Naive thymus-derived CD4-positive, alpha-beta T cell (primary cell): Measurements from ENCODE around the gene PLOD2. TPM values are rescaled to one million over a fixed set of nuclear protein-coding genes. Genes with fewer than 3 reads are reported as not detected.

Source experiments
- ATAC-seq: fragments of 150-1000 bp; cut with Tn5 transposase; 2 replicates; pipeline ENCODE4 v1.10.0; 2021; ENCODE audit warnings: mild to moderate bottlenecking, moderate library complexity
- CTCF ChIA-PET: fragments of 350-600 bp; sonication (Branson Sonifier 250); formaldehyde crosslinking; loops from one replicate; lab custom pipeline; 2021; ENCODE audit warnings: antibody characterized with exemption; lab: Charles Lee
- POLR2A ChIA-PET: fragments of 350-600 bp; sonication (Branson Sonifier 250); formaldehyde crosslinking; loops from one replicate; lab custom pipeline; 2021; ENCODE audit warnings: antibody characterized with exemption, inconsistent platforms; lab: Charles Lee
- DNase-seq, 9 donors: peaks; one replicate each; pipeline versions ENCODE4 v3.0.0 to v3.0.0-alpha.2; 2020 to 2022; ENCODE audit warnings: mixed read lengths in 1 of 9
- H3K27ac ChIP-seq: one replicate; pipeline ENCODE4 v1.7.0; 2013; ENCODE audit warnings: mild to moderate bottlenecking, low read depth, low read length, moderate library complexity
- H3K27me3 ChIP-seq, 2 donors: one replicate each; pipeline ENCODE4 v1.7.0; 2013; ENCODE audit warnings: low read length in 2 of 2, mild to moderate bottlenecking in 2 of 2, moderate library complexity in 2 of 2; ENCODE audit not compliant: control insufficient read depth in 2 of 2, insufficient read depth in 2 of 2
- H3K36me3 ChIP-seq, 3 experiments: 1 replicate in 2 of 3; 2 replicates in 1 of 3; pipeline ENCODE4 v1.7.0; 2013; ENCODE audit warnings: low read length in 3 of 3, mild to moderate bottlenecking in 3 of 3, moderate library complexity in 1 of 3; ENCODE audit not compliant: insufficient read depth in 3 of 3, control insufficient read depth in 2 of 3
- H3K4me1 ChIP-seq, 2 donors: one replicate each; pipeline ENCODE4 v1.7.0; 2013; ENCODE audit warnings: low read length in 2 of 2, mild to moderate bottlenecking in 2 of 2, moderate library complexity in 1 of 2; ENCODE audit not compliant: control insufficient read depth in 2 of 2, insufficient read depth in 2 of 2
- H3K4me3 ChIP-seq: 2 replicates; pipeline ENCODE4 v1.7.0; 2013; ENCODE audit warnings: mild to moderate bottlenecking, low read length
- H3K9me3 ChIP-seq, 3 experiments: 1 replicate in 2 of 3; 2 replicates in 1 of 3; pipeline ENCODE4 v1.7.0; 2013; ENCODE audit warnings: low read length in 3 of 3; ENCODE audit not compliant: control insufficient read depth in 2 of 3
- H3K27ac Mint-ChIP-seq, 9 donors: one replicate each; pipeline ENCODE4 v1.8.0; 2020 to 2022; ENCODE audit warnings: mixed read lengths in 9 of 9, mild to moderate bottlenecking in 8 of 9, moderate library complexity in 5 of 9, inconsistent platforms in 2 of 9
- H3K27me3 Mint-ChIP-seq, 5 donors: one replicate each; pipeline ENCODE4 v1.8.0; 2021 to 2022; ENCODE audit warnings: mixed read lengths in 5 of 5, mild to moderate bottlenecking in 1 of 5
- H3K36me3 Mint-ChIP-seq, 5 donors: one replicate each; pipeline ENCODE4 v1.8.0; 2020 to 2022; ENCODE audit warnings: mixed read lengths in 5 of 5, mild to moderate bottlenecking in 3 of 5, inconsistent platforms in 1 of 5
- H3K4me1 Mint-ChIP-seq, 7 donors: one replicate each; pipeline ENCODE4 v1.8.0; 2020 to 2022; ENCODE audit warnings: mixed read lengths in 7 of 7, mild to moderate bottlenecking in 3 of 7, inconsistent platforms in 1 of 7
- H3K4me3 Mint-ChIP-seq, 10 donors: one replicate each; pipeline ENCODE4 v1.8.0; 2020 to 2022; ENCODE audit warnings: mild to moderate bottlenecking in 10 of 10, mixed read lengths in 10 of 10, moderate library complexity in 6 of 10, inconsistent platforms in 2 of 10
- H3K9me3 Mint-ChIP-seq, 11 donors: one replicate each; pipeline ENCODE4 v1.8.0; 2020 to 2022; ENCODE audit warnings: mixed read lengths in 11 of 11, mild to moderate bottlenecking in 4 of 11, inconsistent platforms in 1 of 11, moderate library complexity in 1 of 11
- intact Hi-C, 2 donors: fragments of 100-400 bp; cut with micrococcal nuclease; formaldehyde crosslinking; loops; one replicate each; pipeline ENCODE4 v1.15.1; 2023
- polyA plus RNA-seq, 2 donors: library from polyadenylated mRNA; unstranded; fragments of 300-500 nt; fragmentation: Illumina TruSeq; gene quantifications; one replicate each; pipeline ENCODE4 v1.2.3, GENCODE V29; 2021
- total RNA-seq, 6 experiments: library from RNA in 5 of 6; stranded (reverse) in 5 of 6; gene quantifications; 1 replicate in 5 of 6; 2 replicates in 1 of 6; pipeline ENCODE4 v1.2.3 and lab custom pipeline; 2021 to 2026

Gene PLOD2
- total and polyA plus RNA-seq, 7 experiments from 2014 or later: 0.34 to 1.4 TPM; not detected in 5

GRCh38 chr3:146100825-146101444, 60.0 kb downstream of the PLOD2 start:
- no peak for ATAC-seq
- POLR2A ChIA-PET: no interaction called here
- H3K4me3 Mint-ChIP-seq: no peak overlapping the region

GRCh38 chr3:146100180-146100579, 60.8 kb downstream of the PLOD2 start:
- ChIA-PET CTCF (no interaction called here), POLR2A (no interaction called here)
- Histone ChIP-seq H3K4me3 (no peak overlapping the region), H3K4me1 (no peaks in the 10 kb centered on the region), H3K27me3 (no peaks in the 10 kb centered on the region), H3K9me3 (no peaks in the 10 kb centered on the region), H3K36me3 (no peaks in the 10 kb centered on the region), H3K27ac (no peak overlapping the region)
- no peaks in the 10 kb centered on the region for H3K9me3 Mint-ChIP-seq
- no peak for DNase-seq
- no peaks in the 10 kb centered on the region for H3K36me3 Mint-ChIP-seq
- no peak overlapping the region for H3K27ac Mint-ChIP-seq
- intact Hi-C loops: no loop called here
- no peak overlapping the region for H3K4me3 Mint-ChIP-seq
- no peaks in the 10 kb centered on the region for H3K4me1 Mint-ChIP-seq
- no peak for ATAC-seq
- no peaks in the 10 kb centered on the region for H3K27me3 Mint-ChIP-seq

More at GRCh38 chr3:146100825-146101444, 60.0 kb downstream of the PLOD2 start:
- intact Hi-C loops: no loop called here
- Histone ChIP-seq H3K4me3 (no peak overlapping the region), H3K27ac (no peak overlapping the region), H3K4me1 (no peaks in the 10 kb centered on the region), H3K27me3 (no peaks in the 10 kb centered on the region), H3K9me3 (no peaks in the 10 kb centered on the region), H3K36me3 (no peaks in the 10 kb centered on the region)
- Mint-ChIP-seq H3K4me1 (no peaks in the 10 kb centered on the region), H3K27me3 (no peaks in the 10 kb centered on the region), H3K27ac (no peak overlapping the region), H3K9me3 (no peaks in the 10 kb centered on the region), H3K36me3 (no peaks in the 10 kb centered on the region)
- CTCF ChIA-PET: no interaction called here
- DNase-seq: no peak

GRCh38 chr3:146099316-146099715, 61.7 kb downstream of the PLOD2 start:
- H3K27me3 Mint-ChIP-seq: no peaks in the 10 kb centered on the region
- Histone ChIP-seq H3K27me3 (no peaks in the 10 kb centered on the region), H3K4me1 (no peaks in the 10 kb centered on the region), H3K9me3 (no peaks in the 10 kb centered on the region), H3K27ac (no peak overlapping the region), H3K36me3 (no peaks in the 10 kb centered on the region), H3K4me3 (no peak overlapping the region)
- no peak for DNase-seq
- CTCF ChIA-PET: no interaction called here
- intact Hi-C loops: no loop called here
- no peak for ATAC-seq
- no peak overlapping the region for H3K27ac Mint-ChIP-seq
- peaks cover 0 to 2% (median 0%) of the 10 kb centered on the region in 11 donors for H3K9me3 Mint-ChIP-seq
- no peaks in the 10 kb centered on the region for H3K4me1 Mint-ChIP-seq
- H3K36me3 Mint-ChIP-seq: no peaks in the 10 kb centered on the region
- H3K4me3 Mint-ChIP-seq: no peak overlapping the region
- POLR2A ChIA-PET: no interaction called here

- no peaks in the 10 kb centered on the region for H3K4me1 Mint-ChIP-seq
- ChIA-PET POLR2A (no interaction called here), CTCF (no interaction called here)
- H3K27ac Mint-ChIP-seq: no peak overlapping the region
- Histone ChIP-seq H3K4me3 (no peak overlapping the region), H3K27me3 (no peaks in the 10 kb centered on the region), H3K9me3 (no peaks in the 10 kb centered on the region), H3K27ac (no peak overlapping the region), H3K36me3 (no peaks in the 10 kb centered on the region), H3K4me1 (no peaks in the 10 kb centered on the region)
- no peaks in the 10 kb centered on the region for H3K36me3 Mint-ChIP-seq
- H3K27me3 Mint-ChIP-seq: no peaks in the 10 kb centered on the region
- DNase-seq (no peak), ATAC-seq (no peak)
- intact Hi-C loops: no loop called here
- H3K4me3 Mint-ChIP-seq: no peak overlapping the region
- H3K9me3 Mint-ChIP-seq: peaks cover 0 to 2% (median 0%) of the 10 kb centered on the region in 11 donors
Observed at GRCh38 chr3:146093896-146094295, 67.1 kb downstream of the PLOD2 start.

- ChIA-PET CTCF (no interaction called here), POLR2A (no interaction called here)
- Histone ChIP-seq H3K4me3 (no peak overlapping the region), H3K27me3 (no peaks in the 10 kb centered on the region), H3K27ac (no peak overlapping the region), H3K36me3 (no peaks in the 10 kb centered on the region), H3K4me1 (no peaks in the 10 kb centered on the region), H3K9me3 (no peaks in the 10 kb centered on the region)
- ATAC-seq (no peak), DNase-seq (no peak)
- H3K27ac Mint-ChIP-seq: no peak overlapping the region
- H3K9me3 Mint-ChIP-seq: peaks cover 0 to 2% (median 0%) of the 10 kb centered on the region in 11 donors
- no peak overlapping the region for H3K4me3 Mint-ChIP-seq
- H3K4me1 Mint-ChIP-seq: no peaks in the 10 kb centered on the region
- intact Hi-C loops: no loop called here
- H3K36me3 Mint-ChIP-seq: no peaks in the 10 kb centered on the region
- no peaks in the 10 kb centered on the region for H3K27me3 Mint-ChIP-seq
Observed at GRCh38 chr3:146092230-146092629, 68.8 kb downstream of the PLOD2 start.

GRCh38 chr3:146091397-146091796, 69.6 kb downstream of the PLOD2 start:
- no peaks in the 10 kb centered on the region for H3K36me3 ChIP-seq
- H3K27me3 ChIP-seq: no peaks in the 10 kb centered on the region
- DNase-seq (no peak), ATAC-seq (no peak)
- ChIA-PET CTCF (no interaction called here), POLR2A (no interaction called here)
- no peaks in the 10 kb centered on the region for H3K36me3 Mint-ChIP-seq
- H3K4me3 Mint-ChIP-seq: no peak overlapping the region
- H3K4me1 ChIP-seq: no peaks in the 10 kb centered on the region
- intact Hi-C loops: no loop called here
- H3K4me3 ChIP-seq: no peak overlapping the region
- H3K27me3 Mint-ChIP-seq: no peaks in the 10 kb centered on the region
- peaks cover 0 to 2% (median 0%) of the 10 kb centered on the region in 11 donors for H3K9me3 Mint-ChIP-seq
- H3K27ac ChIP-seq: no peak overlapping the region
- H3K27ac Mint-ChIP-seq: no peak overlapping the region
- no peaks in the 10 kb centered on the region for H3K9me3 ChIP-seq
- H3K4me1 Mint-ChIP-seq: no peaks in the 10 kb centered on the region

GRCh38 chr3:146090521-146090920, 70.5 kb downstream of the PLOD2 start:
- Mint-ChIP-seq H3K36me3 (no peaks in the 10 kb centered on the region), H3K27ac (no peak overlapping the region), H3K27me3 (no peaks in the 10 kb centered on the region), H3K4me1 (no peaks in the 10 kb centered on the region), H3K4me3 (no peak overlapping the region), H3K9me3 (peaks cover 0 to 2% (median 0%) of the 10 kb centered on the region in 11 donors)
- intact Hi-C loops: no loop called here
- H3K27ac ChIP-seq: no peak overlapping the region
- ATAC-seq (no peak), DNase-seq (no peak)
- H3K9me3 ChIP-seq: no peaks in the 10 kb centered on the region
- CTCF ChIA-PET: no interaction called here
- H3K36me3 ChIP-seq: no peaks in the 10 kb centered on the region
- H3K27me3 ChIP-seq: no peaks in the 10 kb centered on the region
- H3K4me1 ChIP-seq: no peaks in the 10 kb centered on the region
- no peak overlapping the region for H3K4me3 ChIP-seq
- POLR2A ChIA-PET: no interaction called here
